Ovary (tissue), 3 donors: ENCODE data around the gene HAX1.

Experiments
- CTCF ChIP-seq, 3 donors: fragments of 450-650 bp in 2 of 3; fragments of 200-600 bp in 1 of 3; IDR thresholded peaks; one replicate each; pipeline versions ENCODE4 v1.5.1 to v1.8.0; 2016 to 2022; ENCODE audit warnings: antibody characterized with exemption in 3 of 3, mild to moderate bottlenecking in 1 of 3
- EP300 ChIP-seq: sonication (generic); formaldehyde crosslinking; IDR thresholded peaks from one replicate; pipeline ENCODE4 v1.6.1; 2017; ENCODE audit warnings: antibody characterized with exemption
- POLR2A ChIP-seq: fragments of 450-650 bp; IDR thresholded peaks from one replicate; pipeline ENCODE4 v1.6.1; 2017; ENCODE audit warnings: antibody characterized with exemption, mild to moderate bottlenecking, moderate library complexity
- donor health status: DM: no; HTN: no; CAD: no.

DNA sequence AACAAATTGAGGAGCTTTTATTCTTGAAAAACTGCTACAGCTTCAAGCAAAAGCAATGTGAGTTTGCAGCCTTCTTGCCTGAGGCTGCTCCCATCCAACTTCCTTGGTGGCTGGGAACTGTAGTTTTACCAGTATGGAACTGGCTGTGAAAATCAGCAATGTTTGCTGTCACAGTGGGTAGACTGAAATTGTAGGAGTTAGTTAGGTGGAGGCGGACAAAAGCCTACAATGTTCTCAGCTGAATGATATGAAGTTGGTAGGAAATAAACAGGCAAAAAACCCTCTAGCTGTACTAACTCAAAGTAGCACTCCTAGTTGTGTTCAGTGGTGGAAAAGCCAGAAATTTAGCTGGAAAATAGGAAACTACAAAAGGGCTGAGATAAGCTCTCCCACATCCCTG lies 18.5 kb downstream of the HAX1 start:
- no peak for TF ChIP-seq CTCF (IDR thresholded peaks at IDR 0.05)
- TF ChIP-seq POLR2A: no peak
- TF ChIP-seq EP300: no peak
